Measurements from ENCODE around the gene KAZN.

KAZN gene

DNA sequence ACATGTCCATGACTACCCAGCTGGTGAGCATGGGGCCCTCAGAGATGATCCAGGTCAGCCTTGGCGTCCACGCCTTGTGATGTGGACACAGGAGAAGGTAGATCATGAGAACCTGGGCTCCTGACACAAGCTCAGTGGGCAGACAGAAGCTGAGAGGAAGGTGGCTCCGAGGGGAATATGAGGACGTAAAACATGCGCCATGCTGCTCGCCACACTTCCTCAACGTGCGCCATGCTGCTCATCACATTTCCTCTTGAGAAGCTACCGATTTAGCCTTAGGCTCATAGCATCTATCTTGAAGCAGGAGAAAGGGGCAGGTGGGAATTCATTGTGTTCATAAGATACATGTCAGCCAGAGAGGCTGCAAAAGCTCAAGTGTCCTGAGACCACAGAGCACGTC is 176.9 kb downstream of the KAZN start:
- Mint-ChIP-seq H3K4me3 (no peak overlapping the region), H3K27me3 (ENCODE audit: low read depth, poor library complexity) (peaks cover 6% of the 10 kb centered on the region), H3K4me1 (peaks cover 43% of the 10 kb centered on the region), H3K36me3 (ENCODE audit: low read depth) (peaks cover under 1% of the 10 kb centered on the region), H3K27ac (no peak overlapping the region), H3K9me3 (no peaks in the 10 kb centered on the region)
- TF ChIP-seq, protein P1, sequence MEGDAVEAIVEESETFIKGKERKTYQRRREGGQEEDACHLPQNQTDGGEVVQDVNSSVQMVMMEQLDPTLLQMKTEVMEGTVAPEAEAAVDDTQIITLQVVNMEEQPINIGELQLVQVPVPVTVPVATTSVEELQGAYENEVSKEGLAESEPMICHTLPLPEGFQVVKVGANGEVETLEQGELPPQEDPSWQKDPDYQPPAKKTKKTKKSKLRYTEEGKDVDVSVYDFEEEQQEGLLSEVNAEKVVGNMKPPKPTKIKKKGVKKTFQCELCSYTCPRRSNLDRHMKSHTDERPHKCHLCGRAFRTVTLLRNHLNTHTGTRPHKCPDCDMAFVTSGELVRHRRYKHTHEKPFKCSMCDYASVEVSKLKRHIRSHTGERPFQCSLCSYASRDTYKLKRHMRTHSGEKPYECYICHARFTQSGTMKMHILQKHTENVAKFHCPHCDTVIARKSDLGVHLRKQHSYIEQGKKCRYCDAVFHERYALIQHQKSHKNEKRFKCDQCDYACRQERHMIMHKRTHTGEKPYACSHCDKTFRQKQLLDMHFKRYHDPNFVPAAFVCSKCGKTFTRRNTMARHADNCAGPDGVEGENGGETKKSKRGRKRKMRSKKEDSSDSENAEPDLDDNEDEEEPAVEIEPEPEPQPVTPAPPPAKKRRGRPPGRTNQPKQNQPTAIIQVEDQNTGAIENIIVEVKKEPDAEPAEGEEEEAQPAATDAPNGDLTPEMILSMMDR (IDR thresholded peaks at IDR 0.05) = no peak
- no peak for DNase-seq

DNA sequence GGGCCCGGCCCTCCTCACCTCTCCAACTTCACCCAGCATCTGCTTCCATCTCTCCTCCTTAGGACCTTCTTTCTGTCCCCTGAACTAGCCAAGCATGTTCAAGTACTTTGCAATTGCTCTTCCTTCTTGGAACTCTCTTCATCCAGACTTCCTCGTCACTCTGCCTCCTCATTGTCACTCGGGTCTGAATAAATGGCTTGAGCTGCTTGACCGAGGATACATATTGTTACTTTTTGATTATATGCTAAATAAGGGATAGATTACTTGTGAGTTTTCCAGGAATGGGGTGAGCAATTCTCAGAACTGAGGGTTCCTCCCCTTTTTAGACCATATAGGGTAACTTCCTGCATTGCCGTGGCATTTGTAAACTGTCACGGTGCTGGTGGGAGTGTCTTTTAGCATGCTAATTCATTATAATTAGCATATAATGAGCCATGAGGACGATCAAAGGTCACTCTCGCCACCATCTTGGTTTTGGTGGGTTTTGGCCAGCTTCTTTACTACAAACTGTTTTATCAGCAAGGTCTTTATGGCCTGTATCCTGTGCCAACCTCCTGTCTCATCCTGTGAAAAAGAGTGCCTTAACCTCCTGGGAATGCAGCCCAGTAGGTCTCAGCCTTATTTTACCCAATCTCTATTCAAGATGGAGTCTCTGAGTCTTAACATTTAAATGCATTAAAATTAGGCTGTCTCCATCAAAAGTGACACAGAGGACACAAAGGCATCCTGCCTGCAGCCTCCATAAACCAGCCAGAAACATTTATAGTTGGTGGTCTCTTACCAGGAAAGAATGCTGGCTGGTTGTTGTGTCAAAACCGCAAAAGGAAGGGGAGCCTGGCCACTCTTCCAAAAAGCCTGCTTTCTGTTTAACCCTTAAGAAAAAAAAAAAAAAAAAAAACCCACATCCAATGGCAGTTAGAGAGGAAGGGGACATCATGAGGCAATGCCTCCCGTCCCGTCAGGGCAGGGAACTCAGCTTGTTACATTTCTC is 179.3 kb downstream of the KAZN start:
- Mint-ChIP-seq H3K9me3 (no peaks in the 10 kb centered on the region), H3K27me3 (ENCODE audit: low read depth, poor library complexity) (peaks cover 5% of the 10 kb centered on the region), H3K36me3 (ENCODE audit: low read depth) (peaks cover 4% of the 10 kb centered on the region), H3K27ac (peak overlapping the region; percentile 53), H3K4me3 (no peak overlapping the region), H3K4me1 (peaks cover 48% of the 10 kb centered on the region)
- TF ChIP-seq, protein P1 (IDR thresholded peaks at IDR 0.05) = no peak
- DNase-seq = no peak

DNA sequence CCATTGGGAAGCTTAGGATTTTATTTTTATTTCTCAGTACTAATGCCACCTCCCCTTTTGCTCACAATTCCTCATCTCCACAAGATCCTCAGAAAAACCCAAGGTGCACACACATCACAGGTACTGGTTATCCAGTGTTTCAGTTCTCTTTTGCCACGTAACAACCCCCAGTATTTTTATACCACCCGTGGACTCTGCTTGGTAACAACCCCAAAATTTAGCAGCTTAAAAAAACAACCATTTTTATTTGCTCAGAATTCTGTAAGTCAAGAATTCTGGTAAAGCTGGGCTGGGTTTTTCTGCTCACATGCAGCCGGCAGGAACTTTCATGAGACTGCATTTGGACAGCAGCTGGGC is 180.0 kb downstream of the KAZN start:
- Mint-ChIP-seq H3K27ac (peak overlapping the region; percentile 53), H3K36me3 (ENCODE audit: low read depth) (peaks cover 7% of the 10 kb centered on the region), H3K27me3 (ENCODE audit: low read depth, poor library complexity) (peaks cover 5% of the 10 kb centered on the region), H3K4me3 (no peak overlapping the region), H3K4me1 (peaks cover 46% of the 10 kb centered on the region), H3K9me3 (no peaks in the 10 kb centered on the region)
- DNase-seq = no peak
- TF ChIP-seq, protein P1 (IDR thresholded peaks at IDR 0.05) = no peak

DNA sequence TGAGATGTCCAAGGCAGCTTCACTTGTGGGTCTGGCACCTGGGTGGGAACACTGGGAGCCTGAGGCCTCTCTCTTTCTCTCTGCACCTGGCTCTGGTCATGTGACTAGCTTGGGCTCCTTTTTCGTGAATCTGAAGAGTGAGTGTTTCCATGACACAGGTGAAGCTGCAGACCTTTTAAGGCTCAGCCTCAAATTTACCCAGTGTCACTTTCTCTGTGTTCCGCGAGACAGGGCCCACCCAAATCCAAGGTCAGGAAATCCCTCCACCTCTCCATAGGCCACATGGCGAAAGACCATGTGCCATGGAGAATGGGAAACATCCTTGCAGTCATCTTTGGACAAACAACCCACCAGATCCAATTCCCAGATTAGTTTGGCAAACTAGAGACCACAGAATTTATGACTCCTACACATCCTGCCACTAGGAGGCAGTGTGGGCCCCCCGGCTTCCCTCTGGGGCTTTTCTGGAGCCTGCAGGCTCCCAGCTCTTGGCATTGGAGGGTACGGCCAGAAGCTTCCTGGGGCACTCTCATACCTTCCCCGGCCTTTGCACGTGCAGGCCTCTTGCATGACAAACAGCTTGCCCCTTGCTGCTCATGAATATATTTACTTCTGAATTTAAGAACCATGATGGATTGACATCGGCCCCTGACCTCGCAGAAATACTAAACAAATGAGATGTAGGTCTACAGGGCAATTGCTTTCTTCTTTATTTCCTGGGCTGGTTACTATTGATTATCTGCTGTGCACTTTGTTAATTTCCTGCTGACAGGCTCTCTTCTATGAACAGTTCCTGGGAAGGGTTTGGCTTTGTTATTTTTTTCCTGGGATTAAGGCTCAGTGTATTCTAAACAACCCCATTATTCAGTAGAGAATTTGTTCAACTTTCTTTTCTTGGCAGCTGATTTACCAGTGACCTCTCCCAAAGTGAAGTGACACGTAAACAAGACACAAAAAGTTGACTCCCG is 180.7 kb downstream of the KAZN start:
- peak; percentile 54 for DNase-seq
- H3K4me3 Mint-ChIP-seq = no peak overlapping the region
- peaks cover 12% of the 10 kb centered on the region for H3K36me3 Mint-ChIP-seq (ENCODE audit: low read depth)
- H3K27ac Mint-ChIP-seq = peak overlapping the region; percentile 80
- peaks cover 41% of the 10 kb centered on the region for H3K4me1 Mint-ChIP-seq
- no peaks in the 10 kb centered on the region for H3K9me3 Mint-ChIP-seq
- TF ChIP-seq, protein P1 (IDR thresholded peaks at IDR 0.05) = peak; percentile 66
- peaks cover 5% of the 10 kb centered on the region for H3K27me3 Mint-ChIP-seq (ENCODE audit: low read depth, poor library complexity)

DNA sequence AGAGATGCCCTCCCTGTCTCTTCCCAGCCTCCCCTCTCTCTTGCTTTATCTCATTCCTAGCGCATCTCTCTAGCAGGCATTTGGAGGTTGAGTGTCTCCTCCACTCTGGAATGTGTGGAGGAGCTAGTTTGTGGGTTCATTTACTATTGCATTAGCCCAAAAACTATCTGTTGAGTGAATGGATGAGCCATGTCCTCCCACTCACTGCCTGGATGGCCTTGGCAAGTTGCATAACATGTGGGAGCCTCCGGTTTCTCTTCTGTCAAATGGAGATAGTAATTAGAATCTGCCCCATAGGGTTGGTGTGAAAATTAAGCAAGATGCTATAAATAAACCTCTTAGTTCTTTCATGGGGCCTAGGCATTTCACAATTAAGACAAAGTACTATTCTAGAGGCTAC is 181.8 kb downstream of the KAZN start:
- Mint-ChIP-seq H3K36me3 (ENCODE audit: low read depth) (peaks cover 13% of the 10 kb centered on the region), H3K27ac (peak overlapping the region; percentile 3), H3K4me3 (no peak overlapping the region), H3K9me3 (no peaks in the 10 kb centered on the region), H3K27me3 (ENCODE audit: low read depth, poor library complexity) (peaks cover 5% of the 10 kb centered on the region), H3K4me1 (peaks cover 42% of the 10 kb centered on the region)
- TF ChIP-seq, protein P1 (IDR thresholded peaks at IDR 0.05) = no peak
- no peak for DNase-seq

Measured in nephron progenitor cell (in vitro differentiated cells).